ENCODE data around the gene PLA2G1B.
A peak's percentile ranks its signal among the peaks of the same experiment; 100 is the strongest.
"Not testable (repeated sequence)": the region's sequence is repeated elsewhere in the genome, so short reads cannot be mapped to it uniquely, and the experiment has no call there.

The PLA2G1B gene

DNA sequence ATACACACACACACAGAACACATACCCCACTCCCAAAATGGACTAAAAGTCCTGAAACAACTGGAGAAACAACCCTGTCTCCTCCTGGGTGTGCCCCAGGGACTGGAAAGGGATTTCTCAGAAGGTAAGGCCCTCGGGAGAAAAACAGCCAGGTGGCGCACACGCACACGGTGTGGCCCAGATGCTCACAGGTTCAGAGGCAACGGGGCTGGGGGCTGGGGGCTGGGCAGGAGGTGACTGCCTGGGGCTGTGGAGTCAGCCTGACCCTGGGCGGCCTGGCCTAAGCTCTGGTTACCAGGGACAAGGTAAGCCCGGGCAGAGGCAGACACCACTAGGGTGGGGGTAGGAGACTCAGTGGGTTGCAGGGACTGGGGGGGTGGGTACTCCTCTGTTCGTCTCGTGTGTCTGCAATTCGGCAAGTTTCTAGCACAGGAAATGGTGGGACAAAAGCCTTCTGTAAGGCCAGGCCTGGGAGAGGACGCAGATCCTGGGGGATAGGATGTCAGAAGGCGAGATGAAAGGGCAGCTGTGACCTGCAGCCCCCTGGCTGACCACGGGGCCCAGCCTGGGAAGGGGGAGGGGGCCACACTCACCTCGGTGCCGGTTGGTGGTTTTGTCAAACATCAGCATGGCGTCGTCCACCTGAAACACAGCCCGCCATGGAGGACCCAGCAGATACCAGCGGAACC lies 31.0 kb upstream of the PLA2G1B start:
- DNase-seq: no peak

GRCh38 chr12:120357104-120357503 lies 29.5 kb upstream of the PLA2G1B start:
- no peak for DNase-seq

- DNase-seq: peak; percentile 19
Observed at GRCh38 chr12:120356567-120357030, 29.0 kb upstream of the PLA2G1B start.

GRCh38 chr12:120353556-120354317 lies 26.2 kb upstream of the PLA2G1B start:
- no peak for DNase-seq

- DNase-seq: no peak
Observed at GRCh38 chr12:120353136-120353535, 25.6 kb upstream of the PLA2G1B start.

- no peak for DNase-seq
Observed at GRCh38 chr12:120352117-120352516, 24.5 kb upstream of the PLA2G1B start.

DNA sequence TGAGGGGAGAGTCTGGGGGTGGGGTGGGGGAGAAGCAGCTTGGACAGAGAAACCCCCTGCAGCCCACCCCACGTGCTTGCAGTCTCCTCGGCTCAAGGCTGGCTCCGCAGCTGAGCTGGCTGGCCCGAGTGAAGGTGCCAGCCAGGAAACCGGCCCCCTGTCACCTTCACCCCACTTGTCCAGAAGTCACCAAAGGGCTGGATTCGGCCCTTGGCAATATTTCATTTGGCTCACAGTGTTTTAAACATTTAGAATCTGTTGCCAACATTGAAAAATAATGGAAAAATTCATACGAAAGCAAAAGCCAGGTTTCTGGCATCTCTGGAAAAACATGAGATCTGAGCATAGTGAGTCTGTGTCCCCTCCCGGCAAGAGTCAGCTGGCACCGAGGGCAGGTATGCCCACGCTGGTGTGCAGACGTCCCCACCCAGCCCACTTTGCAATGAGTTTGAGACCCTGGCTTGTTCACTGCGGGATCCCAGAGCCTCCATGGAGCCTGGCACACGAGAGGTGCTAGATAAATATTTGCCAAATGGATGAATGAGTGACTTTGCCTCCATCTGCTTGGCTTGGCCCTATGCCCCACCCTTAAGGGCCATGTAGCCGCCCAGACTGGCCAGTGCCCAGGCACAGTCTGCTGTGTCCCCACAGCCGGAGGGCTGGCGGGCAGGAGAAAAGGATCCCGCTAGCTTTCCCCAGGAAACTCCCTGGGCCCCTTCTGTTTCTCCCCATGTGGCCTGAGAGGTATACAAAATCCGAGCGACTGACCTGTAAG lies 23.2 kb upstream of the PLA2G1B start:
- no peak for DNase-seq

DNA sequence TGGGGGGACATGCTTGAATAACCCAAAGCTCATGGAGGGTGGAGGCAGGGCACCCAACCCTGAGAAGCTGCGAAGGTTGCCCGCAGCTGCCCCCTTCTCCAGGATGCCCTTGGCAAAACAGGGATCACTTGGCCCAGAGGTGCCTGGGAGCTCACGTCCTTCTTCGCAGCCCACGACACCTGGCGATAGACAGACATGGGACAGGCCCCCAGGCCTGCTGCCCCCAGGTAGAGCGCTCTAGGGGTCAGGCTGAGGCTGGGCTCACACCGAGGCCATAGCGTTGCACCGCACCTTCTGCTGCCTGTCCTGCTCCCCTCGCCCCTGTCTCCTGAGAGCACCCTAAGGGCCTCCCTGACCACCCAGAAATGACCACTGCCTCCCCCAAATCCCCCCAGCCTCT lies 20.2 kb upstream of the PLA2G1B start:
- DNase-seq: no peak

DNA sequence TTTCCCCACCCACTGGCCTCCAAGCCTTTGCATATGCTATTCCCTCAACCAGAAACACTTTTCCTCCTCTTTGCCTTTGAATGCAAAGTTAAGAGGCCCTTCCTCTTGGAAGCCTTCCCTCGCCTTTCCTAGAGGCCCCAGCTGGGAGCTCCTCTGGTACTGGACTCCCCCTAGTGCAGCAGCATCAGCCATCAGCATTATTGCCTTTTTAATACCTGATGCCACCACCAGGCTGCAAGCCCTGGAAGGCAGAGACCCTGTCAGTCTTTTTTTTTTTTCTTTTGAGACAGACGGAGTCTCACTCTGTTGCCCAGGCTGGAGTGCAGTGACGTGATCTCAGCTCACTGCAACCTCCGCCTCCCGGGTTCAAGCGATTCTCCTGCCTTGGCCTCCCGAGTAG lies 19.1 kb upstream of the PLA2G1B start:
- no peak for DNase-seq

- DNase-seq: no peak
Observed at GRCh38 chr12:120346031-120346430, 18.5 kb upstream of the PLA2G1B start.

- DNase-seq: no peak
Observed at GRCh38 chr12:120343692-120344091, 16.1 kb upstream of the PLA2G1B start.

DNA sequence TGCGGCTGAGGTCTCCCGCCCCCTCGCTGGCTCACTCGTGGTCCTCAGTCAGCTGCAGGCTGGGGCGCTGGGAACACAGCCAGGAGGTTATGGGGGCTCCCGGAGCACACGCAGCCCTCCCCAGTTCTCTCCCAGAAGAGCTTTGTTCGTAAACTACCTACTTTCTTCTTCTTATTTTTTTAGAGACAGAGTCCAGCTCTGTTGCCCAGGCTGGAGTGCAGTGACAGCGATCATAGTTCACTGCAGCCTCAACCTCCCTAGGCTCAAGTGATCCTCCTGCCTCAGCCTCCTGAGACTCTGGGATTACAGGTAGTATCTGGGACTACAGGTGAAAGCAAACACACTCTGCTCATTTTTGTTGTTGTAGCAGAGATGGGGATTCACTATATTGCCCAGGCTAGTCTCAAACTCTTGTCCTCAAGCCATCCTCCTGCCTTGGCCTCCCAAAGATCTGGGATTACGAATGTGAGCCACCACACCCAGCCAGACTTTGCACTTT lies 15.5 kb upstream of the PLA2G1B start:
- DNase-seq: no peak

DNA sequence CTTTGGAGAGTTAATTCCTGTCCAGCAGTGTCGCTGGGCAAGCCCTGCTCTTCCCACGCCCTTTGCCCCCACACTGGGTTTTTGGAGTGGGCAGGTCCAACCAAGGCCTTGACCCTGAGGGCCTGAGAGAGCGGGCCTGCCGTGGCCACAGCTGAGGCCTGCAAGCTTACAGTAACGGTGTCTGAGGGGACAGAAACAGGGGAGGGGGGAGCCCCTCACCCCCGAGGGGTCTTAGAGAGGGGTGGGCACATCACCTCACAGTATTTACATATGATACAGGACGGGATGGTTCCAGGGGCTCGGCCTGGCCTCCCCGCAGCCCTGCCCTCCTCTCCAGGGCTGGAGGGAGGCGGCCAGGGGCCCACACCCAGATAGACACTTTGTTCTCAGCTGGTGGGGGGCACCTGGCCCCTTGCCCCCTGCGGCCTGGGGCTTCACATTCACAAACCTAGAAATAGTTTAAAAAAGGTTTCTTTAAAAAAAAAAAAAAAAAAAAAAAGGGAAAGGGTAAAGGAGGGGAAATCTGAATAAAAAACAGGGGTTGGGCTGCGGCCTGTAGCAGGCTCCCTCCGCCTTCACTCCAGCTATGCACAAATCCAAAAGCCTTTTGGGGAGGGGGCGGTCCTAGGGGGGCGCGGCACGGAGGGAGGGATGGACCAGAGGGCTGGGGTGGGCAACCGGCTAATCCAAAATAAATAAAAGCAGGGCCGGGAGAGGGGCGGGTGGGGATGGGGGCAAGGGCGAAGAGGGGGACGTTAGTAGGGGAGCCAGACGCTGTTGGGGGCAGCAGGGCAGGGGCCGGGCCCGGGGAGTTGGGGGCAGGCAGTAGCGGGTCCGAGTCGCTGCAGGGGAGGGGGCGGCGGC lies 14.8 kb upstream of the PLA2G1B start:
- no peak for DNase-seq

- no peak for DNase-seq
Observed at GRCh38 chr12:120339256-120339655, 11.7 kb upstream of the PLA2G1B start.

- no peak for DNase-seq
Observed at GRCh38 chr12:120337730-120338129, 10.2 kb upstream of the PLA2G1B start.

GRCh38 chr12:120336392-120336791 lies 8.8 kb upstream of the PLA2G1B start:
- not testable (repeated sequence) for DNase-seq

DNA sequence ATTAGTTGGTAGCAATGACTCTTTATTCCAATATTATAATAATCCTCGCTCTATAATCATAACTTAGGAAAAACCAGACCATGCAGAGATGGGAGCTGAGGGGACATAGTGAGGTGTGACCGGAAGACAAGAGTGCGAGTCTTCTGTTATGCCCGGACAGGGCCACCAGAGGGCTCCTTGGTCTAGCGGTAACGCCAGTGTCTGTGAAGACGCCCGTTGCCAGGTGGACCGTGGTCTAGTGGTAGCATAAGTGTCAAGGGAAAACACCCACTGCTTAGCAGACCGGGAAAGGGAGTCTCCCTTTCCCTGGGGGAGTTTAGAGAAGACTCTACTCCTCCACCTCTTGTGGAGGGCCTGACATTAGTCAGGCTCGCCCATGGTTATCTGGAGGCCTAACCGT lies 7.9 kb upstream of the PLA2G1B start:
- peak; percentile 4 for DNase-seq

- DNase-seq: no peak
Observed at GRCh38 chr12:120332523-120332922, 4.9 kb upstream of the PLA2G1B start.

- no peak for DNase-seq
Observed at GRCh38 chr12:120332041-120332440, 4.5 kb upstream of the PLA2G1B start.

GRCh38 chr12:120331390-120331789 lies 3.8 kb upstream of the PLA2G1B start:
- no peak for DNase-seq

- DNase-seq: no peak
Observed at GRCh38 chr12:120328228-120328627, 649 bp upstream of the PLA2G1B start.

DNA sequence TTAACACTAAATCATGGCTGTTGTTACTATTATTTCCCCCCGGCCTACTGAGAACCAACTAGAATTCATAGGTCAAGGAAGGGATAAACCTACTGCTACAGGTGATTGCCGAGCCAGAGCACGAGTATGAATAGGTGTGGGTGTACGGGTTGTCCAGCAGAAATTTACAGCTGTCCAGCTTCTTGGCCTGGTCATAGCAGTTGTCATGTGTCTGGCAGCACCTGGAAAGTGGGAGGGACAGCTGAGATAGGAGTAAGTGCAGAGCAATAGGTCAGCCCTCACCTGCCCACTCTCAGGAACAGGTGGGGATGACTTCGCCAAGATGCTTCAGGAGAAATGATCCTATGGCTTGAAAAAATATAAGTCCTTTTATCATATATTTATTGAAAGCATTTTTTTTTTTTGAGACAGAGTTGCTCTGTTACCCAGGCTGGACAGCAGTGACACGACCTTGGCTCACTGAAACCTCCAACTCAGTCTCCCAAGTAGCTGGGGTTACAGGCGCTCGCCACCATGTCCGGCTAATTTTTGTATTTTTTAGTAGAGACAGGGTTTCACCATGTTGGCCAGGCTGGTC lies 2.6 kb downstream of the PLA2G1B start:
- no peak for DNase-seq

Data from GF-D8 (cell line).